ENCODE results near the gene MBNL1.

Gene MBNL1

GRCh38 chr3:152346740-152347139 is 78.0 kb downstream of the MBNL1 start:
- H4K8ac ChIP-seq (ENCODE audit: low read depth, low read length): no peak overlapping the region
- no peaks in the 10 kb centered on the region for H3K9me3 ChIP-seq (replicated peaks in 1 of 2; ENCODE audit: control insufficient read depth in 2 of 2, insufficient read depth in 1 of 2, low read depth in 1 of 2, low read length in 2 of 2)
- H4K91ac ChIP-seq (ENCODE audit: low read depth, low read length, poor library complexity): no peak overlapping the region
- no peak overlapping the region for H3K4me3 ChIP-seq (ENCODE audit: low read length in 2 of 2)
- no peaks in the 10 kb centered on the region for H3K4me1 ChIP-seq (ENCODE audit: control insufficient read depth in 2 of 2, insufficient read depth in 1 of 2, low read depth in 1 of 2, low read length in 2 of 2)
- no peak overlapping the region for H2BK15ac ChIP-seq (ENCODE audit: low read length)
- H2BK12ac ChIP-seq (ENCODE audit: low read length): no peak overlapping the region
- H2BK120ac ChIP-seq (ENCODE audit: low read depth, low read length): no peak overlapping the region
- no peak overlapping the region for H2AK5ac ChIP-seq (ENCODE audit: low read depth, low read length)
- no peak overlapping the region for H2AFZ ChIP-seq (ENCODE audit: low read length)
- H3K4me2 ChIP-seq (ENCODE audit: insufficient read depth, low read length, poor library complexity, severe bottlenecking): no peak overlapping the region
- no peaks in the 10 kb centered on the region for H3K36me3 ChIP-seq (replicated peaks in 1 of 2; ENCODE audit: control insufficient read depth in 2 of 2, insufficient read depth in 2 of 2, low read length in 2 of 2)
- H3K23ac ChIP-seq (ENCODE audit: low read depth, low read length, poor library complexity): no peak overlapping the region
- no peak overlapping the region for H3K9ac ChIP-seq (ENCODE audit: low read depth, low read length, poor library complexity)
- no peak overlapping the region for H3K4ac ChIP-seq (ENCODE audit: low read length)
- no CpG with 5 or more reads among the region's 2 CpGs for WGBS, 2 donors (ENCODE audit: extremely low coverage in 2 of 2, insufficient read length in 2 of 2, insufficient replicate concordance in 1 of 2)
- no peak overlapping the region for H2BK5ac ChIP-seq (ENCODE audit: low read length)
- H3K27me3 ChIP-seq (ENCODE audit: control insufficient read depth in 3 of 3, insufficient read depth in 3 of 3, low read depth in 1 of 3, low read length in 3 of 3): no peaks in the 10 kb centered on the region
- no peaks in the 10 kb centered on the region for H3K79me1 ChIP-seq (ENCODE audit: low read depth, low read length)
- H3K14ac ChIP-seq (ENCODE audit: low read length): no peak overlapping the region
- no peak for DNase-seq (ENCODE audit: low spot score)
- H3K18ac ChIP-seq (ENCODE audit: low read length): no peak overlapping the region
- H3K27ac ChIP-seq (replicated peaks; ENCODE audit: low read length): no peak overlapping the region

- Histone ChIP-seq H3K14ac (ENCODE audit: low read length) (no peak overlapping the region), H2BK120ac (ENCODE audit: low read depth, low read length) (no peak overlapping the region), H2BK15ac (ENCODE audit: low read length) (no peak overlapping the region), H2BK5ac (ENCODE audit: low read length) (no peak overlapping the region), H3K9ac (ENCODE audit: low read depth, low read length, poor library complexity) (no peak overlapping the region), H4K91ac (ENCODE audit: low read depth, low read length, poor library complexity) (no peak overlapping the region), H2AFZ (ENCODE audit: low read length) (no peak overlapping the region), H3K27ac (replicated peaks; ENCODE audit: low read length) (no peak overlapping the region), H3K4me3 (ENCODE audit: low read length in 2 of 2) (no peak overlapping the region), H3K27me3 (ENCODE audit: control insufficient read depth in 3 of 3, insufficient read depth in 3 of 3, low read depth in 1 of 3, low read length in 3 of 3) (no peaks in the 10 kb centered on the region), H3K79me1 (ENCODE audit: low read depth, low read length) (no peaks in the 10 kb centered on the region), H2BK12ac (ENCODE audit: low read length) (no peak overlapping the region), H3K36me3 (replicated peaks in 1 of 2; ENCODE audit: control insufficient read depth in 2 of 2, insufficient read depth in 2 of 2, low read length in 2 of 2) (no peaks in the 10 kb centered on the region), H2AK5ac (ENCODE audit: low read depth, low read length) (no peak overlapping the region), H3K4ac (ENCODE audit: low read length) (no peak overlapping the region), H3K4me1 (ENCODE audit: control insufficient read depth in 2 of 2, insufficient read depth in 1 of 2, low read depth in 1 of 2, low read length in 2 of 2) (peaks cover 0 to 4% of the 10 kb centered on the region in 2 donors), H3K4me2 (ENCODE audit: insufficient read depth, low read length, poor library complexity, severe bottlenecking) (no peak overlapping the region), H3K9me3 (replicated peaks in 1 of 2; ENCODE audit: control insufficient read depth in 2 of 2, insufficient read depth in 1 of 2, low read depth in 1 of 2, low read length in 2 of 2) (no peaks in the 10 kb centered on the region), H4K8ac (ENCODE audit: low read depth, low read length) (no peak overlapping the region), H3K18ac (ENCODE audit: low read length) (no peak overlapping the region), H3K23ac (ENCODE audit: low read depth, low read length, poor library complexity) (no peak overlapping the region)
- DNase-seq (ENCODE audit: low spot score): no peak
- no CpG with 5 or more reads among the region's 2 CpGs for WGBS, 2 donors (ENCODE audit: extremely low coverage in 2 of 2, insufficient read length in 2 of 2, insufficient replicate concordance in 1 of 2)
Observed at GRCh38 chr3:152348436-152349177, 79.9 kb downstream of the MBNL1 start.

GRCh38 chr3:152349392-152349791 is 80.7 kb downstream of the MBNL1 start:
- Histone ChIP-seq H3K36me3 (replicated peaks in 1 of 2; ENCODE audit: control insufficient read depth in 2 of 2, insufficient read depth in 2 of 2, low read length in 2 of 2) (no peaks in the 10 kb centered on the region), H3K9ac (ENCODE audit: low read depth, low read length, poor library complexity) (no peak overlapping the region), H3K4me1 (ENCODE audit: control insufficient read depth in 2 of 2, insufficient read depth in 1 of 2, low read depth in 1 of 2, low read length in 2 of 2) (peaks cover 0 to 4% of the 10 kb centered on the region in 2 donors), H3K79me1 (ENCODE audit: low read depth, low read length) (no peaks in the 10 kb centered on the region), H3K27ac (replicated peaks; ENCODE audit: low read length) (no peak overlapping the region), H4K91ac (ENCODE audit: low read depth, low read length, poor library complexity) (no peak overlapping the region), H2BK15ac (ENCODE audit: low read length) (no peak overlapping the region), H3K4me3 (ENCODE audit: low read length in 2 of 2) (no peak overlapping the region), H3K23ac (ENCODE audit: low read depth, low read length, poor library complexity) (no peak overlapping the region), H3K18ac (ENCODE audit: low read length) (no peak overlapping the region), H2AFZ (ENCODE audit: low read length) (no peak overlapping the region), H2BK5ac (ENCODE audit: low read length) (no peak overlapping the region), H3K4me2 (ENCODE audit: insufficient read depth, low read length, poor library complexity, severe bottlenecking) (no peak overlapping the region), H3K4ac (ENCODE audit: low read length) (no peak overlapping the region), H2BK120ac (ENCODE audit: low read depth, low read length) (no peak overlapping the region), H4K8ac (ENCODE audit: low read depth, low read length) (no peak overlapping the region), H3K9me3 (replicated peaks in 1 of 2; ENCODE audit: control insufficient read depth in 2 of 2, insufficient read depth in 1 of 2, low read depth in 1 of 2, low read length in 2 of 2) (no peaks in the 10 kb centered on the region), H3K27me3 (ENCODE audit: control insufficient read depth in 3 of 3, insufficient read depth in 3 of 3, low read depth in 1 of 3, low read length in 3 of 3) (no peaks in the 10 kb centered on the region), H2AK5ac (ENCODE audit: low read depth, low read length) (no peak overlapping the region), H2BK12ac (ENCODE audit: low read length) (no peak overlapping the region), H3K14ac (ENCODE audit: low read length) (no peak overlapping the region)
- DNase-seq (ENCODE audit: low spot score): no peak
- WGBS, 2 donors (ENCODE audit: extremely low coverage in 2 of 2, insufficient read length in 2 of 2, insufficient replicate concordance in 1 of 2): no CpG with 5 or more reads among the region's 1 CpG

- H3K4ac ChIP-seq (ENCODE audit: low read length): no peak overlapping the region
- no peaks in the 10 kb centered on the region for H3K79me1 ChIP-seq (ENCODE audit: low read depth, low read length)
- H3K9ac ChIP-seq (ENCODE audit: low read depth, low read length, poor library complexity): no peak overlapping the region
- peaks cover 0 to 4% of the 10 kb centered on the region in 2 donors for H3K4me1 ChIP-seq (ENCODE audit: control insufficient read depth in 2 of 2, insufficient read depth in 1 of 2, low read depth in 1 of 2, low read length in 2 of 2)
- H2AK5ac ChIP-seq (ENCODE audit: low read depth, low read length): no peak overlapping the region
- H4K8ac ChIP-seq (ENCODE audit: low read depth, low read length): no peak overlapping the region
- H3K14ac ChIP-seq (ENCODE audit: low read length): no peak overlapping the region
- H4K91ac ChIP-seq (ENCODE audit: low read depth, low read length, poor library complexity): no peak overlapping the region
- no peak overlapping the region for H3K27ac ChIP-seq (replicated peaks; ENCODE audit: low read length)
- H3K36me3 ChIP-seq (replicated peaks in 1 of 2; ENCODE audit: control insufficient read depth in 2 of 2, insufficient read depth in 2 of 2, low read length in 2 of 2): no peaks in the 10 kb centered on the region
- no peak overlapping the region for H3K4me3 ChIP-seq (ENCODE audit: low read length in 2 of 2)
- no peak overlapping the region for H2BK15ac ChIP-seq (ENCODE audit: low read length)
- no peak overlapping the region for H3K23ac ChIP-seq (ENCODE audit: low read depth, low read length, poor library complexity)
- H2BK120ac ChIP-seq (ENCODE audit: low read depth, low read length): no peak overlapping the region
- H3K18ac ChIP-seq (ENCODE audit: low read length): no peak overlapping the region
- H3K27me3 ChIP-seq (ENCODE audit: control insufficient read depth in 3 of 3, insufficient read depth in 3 of 3, low read depth in 1 of 3, low read length in 3 of 3): no peaks in the 10 kb centered on the region
- H3K9me3 ChIP-seq (replicated peaks in 1 of 2; ENCODE audit: control insufficient read depth in 2 of 2, insufficient read depth in 1 of 2, low read depth in 1 of 2, low read length in 2 of 2): no peaks in the 10 kb centered on the region
- DNase-seq (ENCODE audit: low spot score): no peak
- H3K4me2 ChIP-seq (ENCODE audit: insufficient read depth, low read length, poor library complexity, severe bottlenecking): no peak overlapping the region
- no peak overlapping the region for H2BK5ac ChIP-seq (ENCODE audit: low read length)
- H2AFZ ChIP-seq (ENCODE audit: low read length): no peak overlapping the region
- H2BK12ac ChIP-seq (ENCODE audit: low read length): no peak overlapping the region
Observed at GRCh38 chr3:152350139-152350538, 81.4 kb downstream of the MBNL1 start.

All from neuronal stem cell (in vitro differentiated cells).